Stomach (tissue), 4 donors: Measurements from ENCODE around the gene PCARE.

Experiments used
- EP300 ChIP-seq: sonication (generic); formaldehyde crosslinking; IDR thresholded peaks from one replicate; pipeline ENCODE4 v1.6.1; 2017; ENCODE audit warnings: antibody characterized with exemption
- POLR2A ChIP-seq, 4 donors: fragments of 450-650 bp; IDR thresholded peaks; one replicate each; pipeline ENCODE4 v1.6.1; 2016; ENCODE audit warnings: antibody characterized with exemption in 4 of 4, control low read depth in 2 of 4, mild to moderate bottlenecking in 1 of 4, moderate library complexity in 1 of 4
- POLR2AphosphoS5 ChIP-seq, 3 donors: sonication (generic); formaldehyde crosslinking; IDR thresholded peaks; one replicate each; pipeline ENCODE4 v1.6.1; 2016; ENCODE audit warnings: antibody characterized with exemption in 3 of 3
- TF ChIP-seq, protein P1 (sequence below), 7 experiments: fragments of 450-650 bp in 4 of 7; fragments of 200-600 bp in 3 of 7; sonication (generic) in 3 of 7; IDR thresholded peaks; one replicate each; pipeline ENCODE4 v1.5.1; 2016 to 2019; ENCODE audit warnings: antibody characterized with exemption in 7 of 7, control low read depth in 2 of 7, mild to moderate bottlenecking in 1 of 7

DNA sequence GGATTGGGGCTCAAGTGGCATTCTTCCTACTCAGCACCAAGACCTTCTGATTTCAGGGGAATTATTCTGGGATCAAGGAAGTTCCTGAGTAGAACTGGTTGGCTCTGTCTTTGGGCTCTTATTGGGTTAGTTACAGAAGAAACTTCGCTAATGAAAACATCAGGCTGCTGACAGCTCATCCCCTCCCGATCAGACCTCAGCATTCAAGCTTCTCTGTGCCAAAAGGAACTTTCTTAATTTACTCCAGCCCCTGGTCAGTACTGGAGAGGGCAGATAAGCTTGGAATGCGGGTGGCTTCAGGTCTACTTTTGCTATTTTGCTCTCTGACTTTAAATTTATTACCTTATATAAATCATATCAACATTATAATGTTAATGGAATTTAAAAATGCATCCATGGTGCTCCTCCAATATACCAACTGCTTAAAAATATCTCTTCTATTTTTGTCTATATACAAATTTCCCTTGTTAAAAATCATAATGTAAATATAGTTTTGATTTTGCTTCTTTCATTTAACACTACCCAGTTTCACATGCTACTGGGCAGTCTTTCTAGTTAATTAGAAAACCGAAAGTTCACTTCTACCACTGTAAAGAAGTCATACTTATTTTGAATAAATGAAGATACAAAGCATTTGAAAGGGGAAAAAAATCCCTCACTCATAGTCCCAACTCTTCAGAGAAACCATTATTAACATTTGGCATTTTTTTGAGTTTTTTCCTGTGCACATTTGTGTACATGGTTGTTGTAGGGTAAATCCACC lies 34.4 kb downstream of the PCARE start:
- TF ChIP-seq EP300 (no peak), POLR2A (IDR thresholded peaks at IDR 0.05) (no peak), POLR2AphosphoS5 (IDR thresholded peaks at IDR 0.05) (no peak)
- TF ChIP-seq, protein P1, sequence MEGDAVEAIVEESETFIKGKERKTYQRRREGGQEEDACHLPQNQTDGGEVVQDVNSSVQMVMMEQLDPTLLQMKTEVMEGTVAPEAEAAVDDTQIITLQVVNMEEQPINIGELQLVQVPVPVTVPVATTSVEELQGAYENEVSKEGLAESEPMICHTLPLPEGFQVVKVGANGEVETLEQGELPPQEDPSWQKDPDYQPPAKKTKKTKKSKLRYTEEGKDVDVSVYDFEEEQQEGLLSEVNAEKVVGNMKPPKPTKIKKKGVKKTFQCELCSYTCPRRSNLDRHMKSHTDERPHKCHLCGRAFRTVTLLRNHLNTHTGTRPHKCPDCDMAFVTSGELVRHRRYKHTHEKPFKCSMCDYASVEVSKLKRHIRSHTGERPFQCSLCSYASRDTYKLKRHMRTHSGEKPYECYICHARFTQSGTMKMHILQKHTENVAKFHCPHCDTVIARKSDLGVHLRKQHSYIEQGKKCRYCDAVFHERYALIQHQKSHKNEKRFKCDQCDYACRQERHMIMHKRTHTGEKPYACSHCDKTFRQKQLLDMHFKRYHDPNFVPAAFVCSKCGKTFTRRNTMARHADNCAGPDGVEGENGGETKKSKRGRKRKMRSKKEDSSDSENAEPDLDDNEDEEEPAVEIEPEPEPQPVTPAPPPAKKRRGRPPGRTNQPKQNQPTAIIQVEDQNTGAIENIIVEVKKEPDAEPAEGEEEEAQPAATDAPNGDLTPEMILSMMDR (IDR thresholded peaks at IDR 0.05): no peak
